Activated T-cell treated with anti-CD3 and anti-CD28 coated beads, Interleukin-2, amount 50 U/mL, for 48 hours (primary cell): ENCODE measurements around the gene TOR1A.

Source experiments
- DNase-seq, 2 experiments: peaks; one replicate each; pipeline ENCODE4 v3.0.0-alpha.2; 2020

The TOR1A gene

GRCh38 chr9:129823935-129824601, at the start of gene TOR1A:
TSS of gene TOR1A (minus strand) at chr9:129824136. CDS start at chr9:129824085, 51 bp downstream.
- DNase-seq: peak; percentile 95 to 96

GRCh38 chr9:129871046-129871445, 47.1 kb upstream of the TOR1A start:
- DNase-seq: no peak

GRCh38 chr9:129869585-129870501, 45.9 kb upstream of the TOR1A start:
- peak; percentile 18 to 24 for DNase-seq

GRCh38 chr9:129868872-129869486, 45.0 kb upstream of the TOR1A start:
- peak; percentile 87 to 88 for DNase-seq

GRCh38 chr9:129868023-129868871, 44.3 kb upstream of the TOR1A start:
- no peak for DNase-seq

- DNase-seq: peak; percentile 64 to 67
These were observed 43.4 kb upstream of the TOR1A start for GRCh38 chr9:129867136-129868022.

- DNase-seq: peak; percentile 54 to 59
These were observed 42.6 kb upstream of the TOR1A start for GRCh38 chr9:129866394-129867135.

- DNase-seq: no peak
These were observed 41.9 kb upstream of the TOR1A start for GRCh38 chr9:129865668-129866320.

- peak in 1 of 2 experiments; percentile 32 for DNase-seq
These were observed 41.2 kb upstream of the TOR1A start for GRCh38 chr9:129864991-129865647.

GRCh38 chr9:129863059-129863690, 39.2 kb upstream of the TOR1A start:
- peak; percentile 79 to 80 for DNase-seq

- no peak for DNase-seq
These were observed 37.5 kb upstream of the TOR1A start for GRCh38 chr9:129861447-129861827.

- DNase-seq: peak; percentile 62 to 70
These were observed 36.9 kb upstream of the TOR1A start for GRCh38 chr9:129860653-129861446.

- no peak for DNase-seq
These were observed 34.4 kb upstream of the TOR1A start for GRCh38 chr9:129858167-129858962.

GRCh38 chr9:129857207-129857606, 33.3 kb upstream of the TOR1A start:
- DNase-seq: no peak

- no peak for DNase-seq
These were observed 30.7 kb upstream of the TOR1A start for GRCh38 chr9:129854588-129855110.

- DNase-seq: no peak
These were observed 29.7 kb upstream of the TOR1A start for GRCh38 chr9:129853614-129854013.

GRCh38 chr9:129852579-129852978, 28.6 kb upstream of the TOR1A start:
- DNase-seq: no peak
